GM19397 (cell line): ENCODE data around the gene AVPI1.
"Not testable (repeated sequence)": the region's sequence is repeated elsewhere in the genome, so short reads cannot be mapped to it uniquely, and the experiment has no call there.

Experiments
- ATAC-seq: cut with Tn5 transposase; IDR thresholded peaks from one replicate; pipeline ENCODE4 v1.9.1; 2021; ENCODE audit warnings: mild to moderate bottlenecking, moderate library complexity; ENCODE audit not compliant: unreplicated experiment

Gene AVPI1

DNA sequence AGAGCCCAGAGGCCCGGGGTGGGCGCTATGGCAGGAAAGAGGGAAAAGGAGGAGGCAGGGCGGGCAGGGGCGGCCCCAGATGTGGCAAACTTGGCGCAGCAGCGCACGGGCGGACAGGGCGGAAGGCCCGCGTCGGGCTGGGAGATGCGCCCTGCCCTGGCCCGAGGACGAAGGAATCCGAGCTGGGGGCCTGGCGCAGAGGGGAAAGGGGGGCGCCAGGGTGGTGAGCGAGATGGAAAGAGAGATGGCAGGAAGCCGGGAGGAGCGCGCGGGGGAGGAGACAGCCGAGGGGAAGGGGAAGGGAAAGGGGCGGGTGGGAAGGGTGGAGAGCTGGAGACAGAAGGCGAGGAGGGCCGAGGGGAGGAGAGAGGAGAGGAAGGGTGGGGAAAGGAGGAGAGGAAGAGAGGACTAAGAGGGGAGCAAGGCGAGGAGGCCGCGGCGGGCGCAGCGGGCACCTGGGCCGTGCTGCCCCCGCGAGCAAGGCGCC is 26.3 kb upstream of the AVPI1 start, which contains the start of gene MARVELD1:
TSS of gene MARVELD1 (plus strand) at position 392 of the 487 bp plus-strand sequence. CDS start 147 bp downstream, outside the sequence.
- ATAC-seq = no peak

DNA sequence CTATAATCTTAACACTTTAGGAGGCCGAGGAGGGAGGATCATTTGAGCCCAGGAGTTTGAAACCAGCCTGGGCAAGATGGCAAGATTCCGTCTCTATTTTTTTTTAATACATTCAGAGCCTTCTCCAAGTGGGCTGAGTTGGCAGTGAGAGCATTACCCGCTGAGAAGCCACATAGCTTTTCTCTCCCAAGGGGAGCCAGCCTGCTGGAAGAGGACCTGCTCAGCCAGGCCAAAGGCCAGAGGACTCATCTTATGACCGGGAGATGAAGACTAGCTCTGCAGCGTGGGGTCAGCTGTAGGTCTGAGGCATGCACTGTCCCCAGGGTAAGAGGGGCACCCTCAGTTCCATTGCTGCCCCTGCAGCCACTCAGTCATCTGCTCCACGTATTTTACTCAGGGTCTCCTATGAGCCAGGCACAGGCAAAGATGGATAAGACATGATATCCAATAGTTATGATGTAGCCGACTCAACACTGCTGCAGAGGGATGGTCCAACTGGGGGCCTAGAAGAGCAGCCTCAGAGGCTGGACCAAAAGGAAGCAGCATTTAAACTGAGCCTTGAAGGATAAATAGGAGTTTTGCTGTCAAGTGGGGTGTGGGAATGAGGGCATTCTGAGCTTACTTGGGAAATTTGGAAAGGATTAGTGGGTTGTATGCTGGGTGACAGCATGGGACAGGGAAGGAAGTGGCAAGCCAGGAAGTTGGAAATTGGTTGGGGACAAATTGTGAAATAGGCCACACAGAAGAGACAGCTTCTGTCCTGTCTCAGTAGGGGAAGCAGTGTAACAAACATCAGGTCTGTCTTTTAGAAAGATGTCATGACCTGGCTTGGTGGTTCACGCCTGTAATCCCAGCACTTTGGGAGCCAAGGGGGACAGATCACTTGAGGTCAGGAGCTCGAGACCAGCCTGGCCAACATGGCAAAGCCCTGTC is 24.9 kb upstream of the AVPI1 start:
- no peak for ATAC-seq

DNA sequence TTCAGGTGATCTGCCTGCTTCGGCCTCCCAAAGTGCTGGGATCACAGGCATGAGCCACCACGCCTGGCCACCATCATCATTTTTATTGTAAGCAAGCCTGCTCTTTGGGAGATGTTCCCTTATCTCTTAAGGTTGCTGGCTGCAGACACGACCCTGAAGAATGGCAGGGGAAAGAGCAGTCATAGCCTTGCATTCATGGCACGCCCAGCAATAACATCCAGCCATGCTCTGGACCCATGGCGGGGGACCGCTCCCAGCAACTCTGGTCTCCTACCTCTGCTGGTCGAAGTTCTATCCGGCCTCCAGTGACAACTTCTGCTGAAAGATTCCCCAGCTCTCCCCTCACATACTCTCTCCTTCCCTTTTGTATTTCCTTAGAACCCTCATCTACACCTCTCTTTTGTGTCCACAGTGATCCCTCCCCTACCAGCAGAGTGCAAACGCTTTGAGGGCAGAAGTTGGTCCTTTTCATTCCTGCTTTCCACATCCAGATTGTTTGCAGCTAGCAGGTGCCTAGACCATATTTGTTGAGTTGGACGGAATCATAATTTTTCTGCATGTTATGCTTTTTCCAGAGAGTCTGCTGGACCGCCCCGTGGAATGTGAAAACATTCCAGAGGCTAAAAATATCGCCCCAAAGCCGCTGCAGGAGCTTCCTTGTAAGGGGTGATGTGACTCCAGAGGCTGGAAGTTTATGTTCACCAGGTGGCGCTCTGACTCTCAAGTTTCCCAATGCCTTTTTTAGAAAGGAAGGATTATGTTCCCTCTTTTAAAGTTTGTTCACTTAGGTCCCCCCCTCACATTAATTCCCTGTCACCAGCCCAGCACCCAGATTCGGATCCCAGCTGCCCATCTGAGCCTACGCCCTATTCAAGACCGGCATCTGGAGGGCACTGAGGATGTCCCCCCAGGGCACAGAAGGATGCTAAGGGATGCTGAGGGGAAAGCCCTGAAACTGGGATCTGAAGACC is 22.2 kb upstream of the AVPI1 start:
- no peak for ATAC-seq

DNA sequence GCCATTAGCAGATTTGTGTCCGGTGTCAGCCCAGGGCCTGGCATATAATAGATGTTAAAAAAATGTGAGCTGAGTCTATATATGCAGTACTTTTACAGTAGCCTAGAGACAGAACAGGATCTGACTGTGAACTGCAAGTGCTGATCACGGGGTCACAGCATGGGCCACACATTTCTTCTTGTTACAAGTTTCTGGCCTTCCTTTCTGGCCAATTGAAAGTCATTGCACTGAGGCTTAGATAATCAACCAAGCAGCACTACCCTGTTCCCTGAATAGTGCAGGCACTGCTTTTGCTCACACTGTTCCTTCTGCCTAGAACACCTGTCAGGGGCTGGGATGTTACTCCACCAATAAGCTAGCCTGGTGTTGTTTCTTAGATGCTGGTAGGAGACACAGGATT is 21.1 kb upstream of the AVPI1 start:
- ATAC-seq = no peak

DNA sequence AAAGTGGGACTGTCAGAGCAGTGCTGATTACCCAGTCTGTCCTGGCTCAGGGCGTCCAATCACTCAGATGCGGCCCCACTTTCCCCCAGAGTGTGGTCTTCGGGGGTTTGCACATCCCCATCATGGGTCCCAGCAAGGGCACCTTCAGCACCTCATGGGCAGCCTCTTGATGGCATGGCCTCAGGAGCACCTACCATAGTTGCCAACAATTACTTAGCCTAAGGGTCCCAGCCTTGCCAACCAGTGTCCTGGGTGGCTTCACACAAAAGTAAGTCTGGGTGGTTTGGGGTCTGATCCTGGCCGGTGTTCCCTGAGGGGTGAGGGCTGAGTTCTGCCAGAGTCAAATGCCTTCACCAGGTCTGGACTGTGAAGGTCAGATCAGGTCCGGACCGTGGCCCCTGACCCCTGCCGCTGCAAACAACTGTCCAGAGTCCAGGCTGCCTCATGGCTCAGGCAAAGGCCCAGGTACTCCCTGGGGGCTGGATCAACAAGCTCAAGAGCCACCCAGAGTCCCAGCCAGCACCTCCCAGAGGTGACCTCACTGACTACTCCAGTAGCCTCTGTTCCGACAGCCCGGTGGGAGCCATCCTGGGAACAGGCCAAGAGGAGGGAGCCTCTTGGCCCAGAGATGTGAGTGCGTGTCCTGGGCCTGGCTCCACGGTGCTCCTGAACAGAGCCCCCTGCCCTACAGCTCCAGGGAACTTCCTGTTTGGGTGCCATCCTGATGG is 20.3 kb upstream of the AVPI1 start:
- no peak for ATAC-seq

DNA sequence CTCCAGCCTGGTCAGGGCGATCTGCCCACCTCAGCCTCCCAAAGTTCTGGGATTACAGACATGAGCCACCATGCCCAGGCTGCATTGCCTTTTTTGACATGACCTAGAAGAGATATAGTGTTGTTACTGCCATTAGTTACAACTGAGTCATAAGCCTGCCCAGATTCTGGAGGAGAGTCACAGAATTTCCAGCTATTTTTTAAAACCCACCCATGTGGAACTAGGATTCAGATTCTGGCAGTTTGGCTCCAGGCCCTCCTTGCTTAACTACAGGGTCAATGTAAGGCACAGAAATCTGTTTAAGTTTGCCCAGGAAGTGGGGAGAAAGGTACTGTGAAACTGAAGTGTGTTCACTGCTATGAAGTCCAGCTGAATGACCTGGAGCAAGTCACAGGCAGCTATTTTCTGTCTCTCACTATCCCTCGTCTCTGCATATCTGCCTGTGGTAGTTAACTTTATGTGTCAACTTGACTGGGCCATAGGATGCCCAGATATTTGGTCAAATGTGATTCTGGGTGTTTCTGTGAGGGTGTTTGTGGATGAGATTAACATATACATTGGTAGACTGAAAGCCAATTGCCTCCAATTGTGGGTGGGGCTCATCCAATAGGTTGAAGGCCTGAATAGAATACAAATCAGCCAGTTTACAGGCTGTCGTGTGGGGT is 18.1 kb upstream of the AVPI1 start:
- ATAC-seq = no peak

DNA sequence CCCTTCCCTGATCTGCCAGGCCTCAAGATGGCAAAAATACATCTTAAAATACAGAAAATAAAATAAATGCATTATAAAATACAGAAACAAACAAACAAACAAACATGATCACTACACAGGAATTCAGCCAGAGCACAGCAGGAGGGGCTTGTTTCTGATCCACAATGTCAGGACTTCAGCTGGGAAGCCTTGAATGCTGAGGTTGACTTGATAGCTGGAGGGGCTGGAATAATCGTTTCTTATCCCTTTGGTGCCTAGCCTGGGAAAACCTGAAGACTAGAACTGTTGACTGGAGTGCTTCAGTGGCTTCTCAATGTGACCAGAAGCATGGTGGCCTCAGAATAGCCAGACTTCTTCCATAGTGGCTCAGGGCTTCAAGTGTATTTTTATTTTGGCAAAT is 17.3 kb upstream of the AVPI1 start:
- no peak for ATAC-seq

DNA sequence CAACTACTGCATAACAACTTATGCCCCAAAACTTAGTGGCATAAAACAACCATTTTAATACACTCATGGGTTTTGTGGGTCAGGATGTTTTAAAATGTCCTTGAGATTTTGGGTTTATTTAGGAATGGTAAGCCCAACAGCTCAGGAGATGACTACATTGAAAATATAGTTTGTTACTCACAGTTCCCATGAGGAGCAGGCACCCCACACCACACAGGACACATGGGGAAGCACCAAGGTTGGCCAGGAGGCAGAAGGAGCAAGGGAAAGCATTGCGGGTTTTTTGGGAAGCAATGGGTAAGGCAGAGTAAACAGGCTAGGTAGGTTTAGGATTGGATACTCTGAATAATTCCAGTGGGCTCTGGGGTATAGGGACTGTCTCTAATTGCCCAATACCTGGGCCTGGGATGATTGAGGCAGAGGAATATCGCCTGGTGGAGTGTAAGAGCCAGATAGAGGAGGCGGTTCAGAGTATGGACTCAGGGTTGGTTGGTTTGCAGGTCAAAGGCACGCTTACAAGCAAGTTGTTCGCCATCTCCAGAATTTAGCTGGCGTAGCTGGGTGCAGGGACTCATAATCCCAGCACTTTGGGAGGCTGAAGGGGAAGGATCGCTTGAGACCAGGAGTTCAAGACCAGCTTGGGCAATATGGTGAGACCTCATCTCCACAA is 16.5 kb upstream of the AVPI1 start:
- no peak for ATAC-seq

DNA sequence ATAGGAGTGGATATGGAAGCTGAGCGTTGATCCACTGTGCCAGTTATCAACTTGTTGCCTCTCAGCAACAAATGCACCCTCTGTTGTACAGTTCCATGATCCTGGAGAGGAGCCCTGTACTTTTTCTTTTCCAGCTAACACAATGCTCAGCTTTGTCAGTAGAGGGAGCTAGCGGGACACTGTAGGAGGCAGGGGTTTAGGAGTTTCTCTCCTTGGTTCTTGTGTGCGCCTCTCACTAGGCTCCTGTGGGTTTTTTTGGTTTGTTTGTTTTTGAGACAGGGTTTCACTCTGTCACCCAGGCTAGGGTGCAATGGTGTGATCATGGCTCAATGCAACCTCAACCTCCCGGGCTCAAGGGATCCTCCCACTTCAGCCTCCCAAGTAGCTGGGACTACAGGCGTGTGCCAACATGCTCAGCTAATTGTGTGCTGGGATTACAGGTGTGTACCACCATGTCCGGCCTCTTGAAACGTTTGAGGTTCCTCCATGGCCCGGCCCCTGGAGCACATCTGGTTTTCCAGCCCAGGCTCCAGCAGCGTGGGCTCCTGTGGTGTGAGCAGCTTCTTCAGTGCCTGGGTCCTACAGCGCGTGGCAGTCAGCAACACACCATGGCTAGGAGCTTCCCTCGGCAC is 14.5 kb upstream of the AVPI1 start:
- ATAC-seq = no peak

DNA sequence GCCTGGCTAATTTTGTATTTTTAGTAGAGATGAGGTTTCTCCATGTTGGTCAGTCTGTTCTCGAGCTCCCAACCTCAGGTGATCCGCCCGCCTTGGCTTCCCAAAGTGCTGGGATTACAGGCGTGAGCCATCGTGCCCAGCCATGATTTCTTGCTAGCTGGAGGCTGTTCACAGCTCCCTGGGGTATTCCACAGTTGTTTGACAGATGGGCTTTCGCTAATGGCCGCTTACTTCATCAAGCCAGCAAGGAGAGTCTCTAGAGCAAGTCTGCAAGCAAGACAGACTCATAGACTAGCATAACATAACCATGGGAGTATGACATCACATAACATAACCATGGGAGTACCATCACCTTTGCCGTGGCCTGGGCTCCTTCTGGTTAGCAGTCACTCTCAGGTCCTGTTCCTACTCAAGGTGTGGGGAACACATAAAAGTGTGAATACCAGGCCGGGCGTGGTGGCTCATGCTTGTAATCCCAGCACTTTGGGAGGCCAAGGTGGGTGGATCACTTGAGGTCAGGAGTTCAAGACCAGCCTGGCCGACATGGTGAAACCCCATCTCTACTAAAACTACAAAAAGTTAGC is 11.1 kb upstream of the AVPI1 start:
- ATAC-seq = not testable (repeated sequence)

DNA sequence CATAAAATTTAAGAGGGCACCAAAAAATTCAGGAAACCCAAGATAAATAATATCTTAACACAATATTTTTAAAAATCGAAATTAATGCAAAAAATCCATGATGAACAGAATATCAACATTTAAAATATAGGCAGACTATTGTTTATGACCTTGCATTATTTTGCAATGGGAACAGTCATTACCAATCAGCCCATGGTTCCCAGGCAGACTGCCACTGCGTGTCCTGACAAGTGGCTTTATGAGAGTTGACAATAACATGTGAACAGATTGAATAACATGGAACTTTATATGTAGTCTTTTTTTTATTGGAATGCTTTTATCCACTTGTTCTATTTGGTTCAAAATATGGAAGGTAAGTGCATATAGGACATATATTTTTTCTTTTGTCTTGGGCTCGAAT is 3.1 kb upstream of the AVPI1 start:
- no peak for ATAC-seq

DNA sequence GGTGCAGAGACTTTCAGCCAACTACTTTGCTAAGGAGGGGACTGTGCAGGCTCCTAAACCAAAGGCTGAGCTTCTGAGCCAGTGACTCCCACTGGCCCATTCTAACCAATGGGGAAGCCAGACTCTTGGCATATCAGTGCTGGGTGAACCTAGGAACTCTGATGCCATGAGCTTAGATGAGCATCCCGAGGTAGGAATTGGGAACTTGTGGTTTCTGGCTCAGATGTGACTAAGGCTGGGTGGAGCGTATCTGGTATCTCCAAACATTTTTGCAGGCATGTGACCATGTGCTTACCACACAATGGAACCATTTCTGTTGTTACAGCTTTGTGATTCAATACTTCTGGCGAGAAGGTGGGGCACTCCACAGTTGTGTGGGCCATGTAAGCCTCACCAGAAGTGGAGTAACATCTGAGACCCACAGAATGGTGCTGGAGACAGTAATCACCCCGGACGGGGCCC is 2.5 kb upstream of the AVPI1 start:
- ATAC-seq = no peak

DNA sequence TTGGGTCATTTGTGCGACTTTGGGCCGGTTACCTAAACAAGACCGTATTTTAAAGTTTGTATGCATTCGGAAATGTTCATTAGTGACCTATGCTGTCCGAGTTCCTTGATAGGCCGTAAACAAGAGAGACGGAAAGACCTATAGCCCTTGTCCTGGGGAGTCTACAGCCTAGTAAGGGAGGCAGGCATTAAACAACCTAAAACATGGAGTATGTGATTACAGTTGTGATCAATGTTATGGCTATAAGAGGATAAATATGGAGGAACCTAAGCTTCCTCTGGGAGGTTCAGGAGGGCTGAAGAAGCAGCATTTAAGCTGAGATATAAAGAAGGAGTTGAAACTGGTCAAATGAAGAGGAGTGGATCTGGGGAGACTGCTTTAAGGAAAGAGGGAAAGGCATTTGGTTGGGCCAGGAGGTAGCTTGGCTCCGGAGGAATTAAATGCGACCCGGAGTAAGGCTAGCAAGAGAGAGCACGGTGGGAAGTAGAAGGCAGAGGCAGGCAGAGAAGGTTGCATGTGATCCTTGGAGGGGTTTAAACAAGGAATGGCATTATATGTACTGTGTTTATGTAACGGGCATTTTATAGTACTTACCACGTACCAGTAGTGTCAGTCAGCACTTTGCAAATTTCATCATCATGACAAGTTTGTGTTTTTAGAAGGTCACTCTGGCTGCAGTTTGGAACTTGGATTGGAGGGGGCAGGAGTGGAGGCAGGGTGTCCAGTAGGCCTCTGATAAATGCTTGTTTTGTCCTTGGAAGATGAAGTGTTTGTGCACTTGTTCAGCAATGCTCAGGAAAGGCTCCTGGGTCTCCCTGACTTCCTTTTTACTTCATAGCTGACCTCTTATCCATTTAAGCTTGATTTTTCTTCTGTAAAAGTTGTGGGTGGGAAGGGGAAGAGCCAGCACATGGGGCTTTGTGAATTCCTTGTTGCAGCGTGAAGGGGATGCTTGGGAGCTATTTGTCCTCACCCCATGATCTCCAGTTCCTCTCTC is 1.0 kb upstream of the AVPI1 start:
- no peak for ATAC-seq

DNA sequence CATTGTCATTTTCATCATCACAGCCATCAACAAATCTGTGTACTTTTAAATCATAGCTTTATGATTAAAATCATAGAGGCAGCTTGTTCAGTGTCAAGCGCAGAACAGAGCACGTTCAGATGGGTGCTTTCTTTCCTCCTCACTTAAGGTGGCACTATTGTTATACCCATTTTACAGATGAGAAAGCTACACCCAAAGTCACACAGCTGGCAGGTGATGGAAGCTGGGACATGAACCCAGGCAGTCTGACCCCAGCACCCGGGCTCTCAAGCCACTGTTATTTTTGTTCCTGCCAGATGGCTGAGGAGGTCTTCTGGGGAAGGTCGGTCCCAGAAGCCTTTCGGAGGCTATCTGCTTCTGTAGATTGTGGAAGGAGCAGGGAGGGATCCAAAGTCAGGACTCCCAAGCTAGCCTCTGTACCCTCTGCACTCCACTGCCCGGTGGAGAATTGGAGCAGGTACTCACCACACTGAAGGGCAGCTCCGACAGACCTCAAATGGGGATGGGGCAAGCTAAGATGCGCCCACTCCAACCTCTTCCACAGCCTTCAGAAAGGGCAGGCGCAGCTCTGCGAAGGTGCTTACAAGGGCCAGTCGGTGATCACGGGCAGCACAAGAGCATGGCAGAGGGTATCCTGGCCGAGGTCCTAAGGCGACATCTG is 610 bp downstream of the AVPI1 start:
- no peak for ATAC-seq

DNA sequence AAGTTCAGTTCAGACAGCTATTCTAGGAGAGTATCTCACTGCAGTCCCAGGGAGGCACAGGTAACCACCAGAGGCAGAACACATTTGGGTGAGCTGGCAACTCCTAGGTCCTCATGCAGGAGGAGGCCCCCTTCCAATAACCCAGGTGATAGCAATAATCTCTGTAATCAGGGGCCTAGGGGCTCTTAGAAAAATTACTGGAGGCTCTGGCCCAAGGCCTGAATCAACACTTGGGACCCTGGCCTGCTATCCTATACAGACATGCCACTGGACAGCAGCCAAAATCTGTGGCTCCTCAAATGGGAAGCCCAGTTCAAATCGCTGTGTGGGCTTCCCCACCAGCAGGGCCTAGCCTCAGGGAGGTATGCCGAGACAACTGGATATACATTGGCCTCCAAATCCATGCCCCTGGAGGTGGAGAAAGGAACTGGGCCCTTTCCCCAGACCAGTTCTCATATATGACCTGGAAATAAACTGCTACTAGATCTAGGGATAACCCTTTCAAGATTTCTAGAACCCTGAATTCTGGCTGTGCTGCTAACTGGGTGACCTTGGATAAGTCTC is 1.6 kb downstream of the AVPI1 start:
- ATAC-seq = no peak

DNA sequence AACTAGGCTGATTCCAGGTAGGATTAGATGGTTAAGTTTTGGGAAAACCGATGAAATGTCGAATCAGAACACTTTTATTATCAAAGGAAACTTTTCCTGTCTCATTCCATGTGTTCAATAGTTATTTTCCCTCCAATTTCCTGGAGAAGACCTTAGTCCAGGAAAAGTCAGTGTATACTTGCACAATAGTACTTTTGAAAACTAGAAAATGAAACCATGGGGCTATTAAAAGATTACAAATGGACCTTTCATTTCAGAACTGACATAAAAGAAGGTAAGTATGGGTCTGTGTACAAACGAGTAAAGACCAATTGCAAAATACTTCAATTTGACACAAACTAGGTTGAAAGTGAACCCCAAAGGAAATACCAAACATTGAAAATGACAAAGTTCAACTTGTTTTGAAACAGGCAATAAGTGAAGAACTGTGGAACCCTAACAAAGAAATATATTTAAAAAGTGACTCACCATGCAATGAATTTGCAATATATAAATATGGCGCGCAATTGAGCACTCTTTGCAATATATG is 2.1 kb downstream of the AVPI1 start:
- no peak for ATAC-seq
